GM21515 (cell line): ENCODE results near the gene RNF151.

ENCODE experiments used
- ATAC-seq: cut with Tn5 transposase; IDR thresholded peaks from one replicate; pipeline ENCODE4 v1.9.1; 2021; ENCODE audit not compliant: unreplicated experiment

RNF151 gene

DNA sequence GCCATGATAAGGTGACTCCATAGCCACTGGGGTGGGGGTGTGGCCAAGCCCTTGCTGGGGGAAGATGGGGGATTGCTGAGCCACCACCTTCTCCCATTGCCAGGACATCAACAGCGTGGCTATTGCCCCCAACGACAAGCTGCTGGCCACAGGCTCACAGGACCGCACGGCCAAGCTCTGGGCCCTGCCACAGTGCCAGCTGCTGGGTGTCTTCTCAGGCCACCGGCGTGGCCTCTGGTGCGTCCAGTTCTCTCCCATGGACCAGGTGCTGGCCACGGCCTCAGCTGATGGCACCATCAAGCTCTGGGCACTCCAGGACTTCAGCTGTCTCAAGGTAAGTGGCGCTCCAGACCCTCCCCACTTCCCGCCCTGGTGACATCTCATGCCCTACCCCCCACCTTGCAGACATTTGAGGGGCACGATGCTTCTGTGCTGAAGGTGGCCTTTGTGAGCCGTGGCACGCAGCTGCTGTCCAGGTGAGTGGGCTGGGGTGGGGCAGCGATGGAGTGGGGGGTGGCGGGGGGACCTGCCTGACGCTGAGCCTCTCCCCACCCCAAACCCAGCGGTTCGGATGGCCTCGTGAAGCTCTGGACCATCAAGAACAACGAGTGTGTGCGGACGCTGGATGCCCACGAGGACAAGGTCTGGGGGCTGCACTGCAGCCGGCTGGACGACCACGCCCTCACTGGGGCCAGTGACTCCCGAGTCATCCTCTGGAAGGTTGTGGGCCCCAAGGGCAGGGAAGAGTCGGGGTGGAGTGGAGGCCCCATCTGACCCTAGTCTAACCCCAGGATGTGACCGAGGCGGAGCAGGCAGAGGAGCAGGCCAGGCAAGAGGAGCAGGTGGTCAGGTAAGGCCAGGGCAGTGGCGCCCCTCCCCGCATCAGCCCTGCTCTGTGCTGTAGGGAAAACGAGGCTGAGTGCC, 10.6 kb downstream of the RNF151 start:
- no peak for ATAC-seq

DNA sequence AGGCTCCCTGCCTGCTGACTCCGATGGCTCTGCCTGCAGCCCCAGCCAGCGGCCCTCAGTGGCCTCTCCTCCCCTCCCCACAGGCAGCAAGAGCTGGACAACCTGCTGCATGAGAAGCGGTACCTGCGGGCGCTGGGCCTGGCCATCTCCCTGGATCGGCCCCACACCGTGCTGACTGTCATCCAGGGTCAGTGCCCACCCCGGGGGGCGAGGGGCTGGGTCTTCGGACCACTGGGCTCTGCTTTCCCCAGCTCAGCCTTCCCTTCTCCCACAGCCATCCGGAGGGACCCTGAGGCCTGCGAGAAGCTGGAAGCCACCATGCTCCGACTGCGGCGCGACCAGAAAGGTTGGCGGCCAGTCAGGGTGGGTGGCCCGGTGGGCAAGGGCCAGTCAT, 11.2 kb downstream of the RNF151 start:
- no peak for ATAC-seq

DNA sequence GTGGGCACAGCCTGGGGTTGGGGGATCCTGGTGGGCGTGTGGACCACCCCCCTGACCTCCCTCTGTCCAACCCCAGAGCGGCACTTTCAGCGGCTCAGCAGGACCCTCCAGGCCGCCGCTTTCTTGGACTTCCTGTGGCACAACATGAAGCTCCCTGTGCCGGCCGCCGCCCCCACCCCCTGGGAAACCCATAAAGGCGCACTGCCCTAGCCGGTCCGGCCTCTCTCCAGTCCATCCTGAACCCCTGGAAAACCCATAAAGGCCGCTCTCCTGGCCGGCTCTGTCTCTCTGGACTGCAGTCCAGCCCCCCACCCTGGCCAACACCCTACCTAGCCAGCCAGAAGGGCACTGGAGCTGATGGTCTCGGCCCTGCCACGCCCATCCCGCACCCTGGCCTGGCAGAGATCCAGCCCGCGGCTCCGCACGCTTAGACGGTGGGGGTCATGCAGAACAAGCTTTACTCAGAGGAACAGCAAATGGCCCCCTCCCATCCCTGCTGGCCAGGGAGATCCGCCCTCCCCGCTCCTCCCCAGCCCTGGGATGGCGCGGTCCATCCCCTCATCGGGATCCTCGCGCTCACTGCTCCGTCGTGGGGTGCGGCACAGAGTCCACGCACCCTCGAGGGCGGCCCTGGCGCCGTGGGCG, 11.9 kb downstream of the RNF151 start:
- no peak for ATAC-seq

GRCh38 chr16:1979271-1980029, 12.8 kb downstream of the RNF151 start:
- no peak for ATAC-seq

DNA sequence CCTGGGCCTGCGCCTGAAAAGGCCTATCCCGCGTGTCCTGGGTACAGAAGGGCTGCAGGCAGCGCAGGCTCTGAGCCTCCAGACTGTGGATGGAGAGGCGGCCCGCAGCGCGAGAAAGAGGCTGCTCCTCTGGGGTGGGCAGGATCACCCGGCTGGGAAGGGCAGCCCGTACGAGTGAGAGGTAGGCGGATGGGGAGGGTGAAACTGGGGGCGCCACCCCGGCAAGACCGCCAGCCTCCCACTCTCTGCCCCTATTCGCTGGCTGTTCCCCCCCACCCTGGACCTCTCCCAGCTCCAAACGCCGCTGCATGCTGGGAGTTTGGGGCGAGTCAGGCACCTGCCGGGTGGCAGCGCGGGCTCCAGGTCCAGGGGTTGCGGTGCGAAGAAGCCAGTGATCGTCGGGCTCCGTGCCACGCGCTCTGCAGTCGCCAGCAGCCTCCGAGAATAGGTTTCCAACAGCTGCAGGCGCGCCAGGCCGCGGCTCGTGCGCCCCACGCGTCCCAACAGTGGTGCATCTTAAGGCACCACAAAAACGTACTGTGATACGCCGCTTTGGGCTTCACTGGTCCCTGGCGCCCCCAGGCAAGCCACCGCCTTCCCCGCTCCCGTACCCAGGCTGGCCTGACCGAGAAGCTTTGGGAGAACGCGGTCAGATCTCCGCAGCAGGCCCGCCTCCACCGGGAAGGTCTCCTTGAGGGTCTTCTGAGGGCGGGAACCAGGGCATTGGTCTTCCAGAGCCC, 13.5 kb downstream of the RNF151 start:
- ATAC-seq: no peak

DNA sequence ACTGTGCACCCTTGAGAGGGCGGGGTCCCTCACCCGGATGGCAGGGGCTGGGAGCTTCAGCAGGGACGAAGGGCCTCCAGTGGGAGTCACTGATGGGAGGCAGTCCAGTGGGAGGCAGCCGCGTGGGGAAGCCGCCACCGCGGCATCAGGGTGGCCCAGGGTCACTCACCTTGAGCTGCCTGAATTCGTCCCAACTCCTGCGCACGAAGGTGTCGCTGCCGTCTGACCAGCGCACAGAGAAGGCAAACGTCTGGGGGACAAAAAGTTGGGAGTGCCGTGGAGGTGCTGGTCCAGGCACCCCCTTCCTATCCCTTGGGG, 14.1 kb downstream of the RNF151 start:
- no peak for ATAC-seq

GRCh38 chr16:1981398-1981836, 14.8 kb downstream of the RNF151 start, which contains the start of gene NOXO1:
Gene NOXO1 (minus strand): TSS chr16:1981469. CDS start chr16:1981179, 290 bp downstream.
- no peak for ATAC-seq

GRCh38 chr16:1982013-1982433, 15.4 kb downstream of the RNF151 start:
- ATAC-seq: no peak

DNA sequence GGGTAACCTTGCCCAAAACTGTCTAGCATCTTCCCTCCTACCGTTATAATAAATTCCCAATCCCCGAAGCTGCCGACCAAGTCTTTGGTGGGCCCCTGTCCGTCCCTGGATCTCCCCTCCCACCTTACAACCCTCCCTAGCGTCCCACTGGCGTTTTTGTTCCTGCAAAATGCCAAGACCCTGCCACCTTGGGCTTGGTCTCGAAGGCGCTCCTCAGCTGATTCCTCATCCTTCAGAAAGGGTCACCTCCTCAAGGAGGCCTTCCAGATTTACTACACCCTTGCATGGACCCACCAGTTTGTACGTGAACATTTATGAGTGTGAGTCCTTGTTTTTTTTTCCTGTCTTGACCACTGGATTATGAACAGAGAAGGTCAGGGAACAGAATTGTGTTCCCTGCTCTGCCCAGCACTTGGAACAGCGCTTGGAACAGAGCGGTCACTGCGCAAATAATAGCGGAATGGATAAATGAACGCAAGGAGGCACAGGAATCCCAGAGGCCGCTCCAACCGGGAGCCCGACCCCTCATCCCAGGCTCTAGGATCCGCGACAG, 16.4 kb downstream of the RNF151 start:
- ATAC-seq: no peak

GRCh38 chr16:1983544-1984346, 17.1 kb downstream of the RNF151 start, which contains the start of gene GFER:
Gene GFER (plus strand): TSS chr16:1984193. CDS start chr16:1984219, 26 bp downstream.
- peak; percentile 66 for ATAC-seq

- ATAC-seq: peak; percentile 12
These were observed 17.9 kb downstream of the RNF151 start for GRCh38 chr16:1984347-1985225.

DNA sequence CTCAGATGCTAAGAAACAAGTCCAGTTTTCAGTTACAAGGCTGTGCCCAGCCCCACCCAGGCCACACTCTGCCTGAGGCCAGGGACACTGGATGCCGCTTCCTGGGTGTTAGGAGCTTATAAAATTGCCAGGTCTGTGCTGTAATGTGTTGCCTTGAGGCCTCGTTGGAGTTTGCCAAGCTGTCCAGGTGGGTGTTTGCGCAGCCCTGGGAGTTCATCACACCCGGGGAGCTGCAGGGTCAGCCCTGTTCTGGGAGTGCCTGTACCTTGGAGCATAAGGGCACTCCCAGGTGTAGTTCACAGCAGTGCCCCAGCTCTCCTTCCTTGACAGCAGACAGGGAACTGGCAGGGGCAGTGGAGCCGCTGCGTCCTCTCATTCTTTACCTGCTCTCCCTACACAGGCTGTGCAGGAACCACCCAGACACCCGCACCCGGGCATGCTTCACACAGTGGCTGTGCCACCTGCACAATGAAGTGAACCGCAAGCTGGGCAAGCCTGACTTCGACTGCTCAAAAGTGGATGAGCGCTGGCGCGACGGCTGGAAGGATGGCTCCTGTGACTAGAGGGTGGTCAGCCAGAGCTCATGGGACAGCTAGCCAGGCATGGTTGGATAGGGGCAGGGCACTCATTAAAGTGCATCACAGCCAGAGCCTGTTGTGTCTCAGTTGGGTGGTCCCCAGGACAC, 19.0 kb downstream of the RNF151 start:
- no peak for ATAC-seq

DNA sequence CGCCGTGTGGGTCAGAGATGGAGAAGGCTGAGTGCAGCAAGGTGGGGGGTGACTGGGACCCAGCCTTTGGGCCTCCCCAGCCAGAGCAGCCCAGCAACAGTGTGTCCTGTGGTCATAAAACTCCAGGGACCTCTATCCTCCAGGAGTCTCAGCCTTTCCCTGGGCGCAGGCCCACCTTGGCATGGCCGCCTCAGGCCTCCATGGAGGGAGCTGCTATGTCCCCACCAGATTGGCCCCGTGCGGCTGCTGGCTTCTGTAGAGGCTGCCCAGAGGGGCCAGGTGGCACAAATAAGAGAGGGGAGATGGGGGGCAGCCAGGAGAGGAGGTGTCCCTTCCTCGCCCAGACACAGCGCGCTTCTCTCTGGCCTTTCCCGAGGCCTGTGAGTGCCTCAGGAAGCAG, 20.5 kb downstream of the RNF151 start:
- no peak for ATAC-seq

DNA sequence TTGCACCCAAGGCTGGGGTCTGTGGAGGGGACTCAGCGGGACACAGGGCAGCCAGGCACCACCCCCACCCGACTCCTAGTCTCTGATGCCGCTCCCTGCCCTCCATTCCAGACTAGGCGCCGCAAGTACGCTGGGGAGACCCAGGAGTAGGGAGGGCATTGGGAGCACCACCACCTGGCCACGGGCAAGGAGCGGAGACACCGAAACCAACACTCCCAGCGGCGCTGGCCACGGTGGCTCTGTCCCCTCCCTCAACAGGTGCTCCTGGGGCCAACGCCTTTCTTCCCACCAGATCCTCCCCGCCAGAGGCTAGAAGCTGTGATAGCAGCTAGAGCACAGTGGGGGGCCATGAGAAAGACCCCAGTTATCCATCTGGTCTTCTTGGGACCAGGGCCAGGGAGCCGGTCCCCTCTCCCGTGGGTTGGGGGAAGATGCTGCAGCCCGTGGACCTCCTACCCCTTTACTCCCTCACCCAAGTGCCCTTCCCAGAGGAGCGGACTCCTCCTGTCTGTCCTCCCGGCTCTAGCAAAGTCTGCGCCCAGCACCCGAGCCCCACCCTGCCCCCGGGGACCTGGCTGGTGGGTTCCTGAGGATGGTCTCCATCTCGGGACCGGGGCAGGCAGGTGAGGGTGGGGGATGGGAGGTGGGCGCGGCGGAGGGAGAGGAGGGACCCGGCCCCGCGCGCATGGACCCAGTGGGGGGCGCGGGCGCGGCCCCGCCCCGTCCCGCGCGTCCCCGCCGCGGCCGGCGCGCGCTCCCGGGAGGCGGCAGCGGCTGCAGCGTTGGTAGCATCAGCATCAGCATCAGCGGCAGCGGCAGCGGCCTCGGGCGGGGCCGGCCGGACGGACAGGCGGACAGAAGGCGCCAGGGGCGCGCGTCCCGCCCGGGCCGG, 22.8 kb downstream of the RNF151 start, which contains the start of gene SYNGR3:
SYNGR3 (plus strand) TSS at position 762 of the 892 bp plus-strand sequence. CDS start 133 bp downstream, outside the sequence.
- no peak for ATAC-seq

- no peak for ATAC-seq
These were observed 23.4 kb downstream of the RNF151 start for GRCh38 chr16:1990101-1990350.

DNA sequence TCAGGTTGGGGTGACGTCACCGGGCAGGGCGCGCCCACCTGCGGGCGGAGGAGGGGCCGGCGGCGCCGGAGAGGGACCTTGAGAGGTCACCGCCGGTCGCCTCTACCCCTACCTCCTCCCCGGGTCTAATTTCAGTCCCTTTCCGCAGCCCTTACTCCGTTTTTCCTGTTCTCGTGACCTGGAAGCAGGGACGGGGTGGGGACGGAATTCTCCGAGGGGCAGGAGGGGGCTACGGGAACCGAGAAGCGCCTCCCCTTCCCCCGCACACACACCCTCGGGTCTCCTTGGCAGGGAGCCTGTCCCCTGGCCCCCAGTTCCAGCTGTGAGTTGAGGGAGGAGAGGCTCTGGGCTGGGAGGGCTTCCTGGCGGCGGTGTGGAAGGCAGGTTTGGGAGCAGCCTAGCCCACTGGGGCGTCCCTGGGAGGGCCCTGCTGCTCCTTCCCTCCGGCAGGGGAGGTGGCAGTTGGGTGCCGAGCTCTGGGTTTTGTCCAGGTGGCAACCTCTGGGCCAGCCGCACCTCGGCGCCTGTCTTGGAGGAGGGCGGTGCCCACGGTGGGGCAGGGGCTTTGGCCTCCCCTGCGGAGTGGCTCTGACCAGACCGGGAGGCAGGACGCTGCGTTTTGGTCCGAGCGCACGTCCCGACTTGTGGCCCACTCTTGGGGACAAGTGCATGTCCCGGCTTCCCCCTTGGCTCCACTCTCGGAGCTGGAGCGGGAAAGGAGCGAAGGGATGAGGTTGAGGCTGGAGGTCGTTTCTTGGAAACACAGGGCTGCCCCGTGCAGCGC, 23.9 kb downstream of the RNF151 start:
- no peak for ATAC-seq
